ENCODE data around the gene EFHC1. TPM values are rescaled to one million over a fixed set of nuclear protein-coding genes. Genes with fewer than 3 reads are reported as not detected.

The EFHC1 gene
- polyA plus RNA-seq, 1 donor (not counting 4 experiments of a cell fraction or from before 2014, with no cell fraction given) = 20.5 TPM

DNA sequence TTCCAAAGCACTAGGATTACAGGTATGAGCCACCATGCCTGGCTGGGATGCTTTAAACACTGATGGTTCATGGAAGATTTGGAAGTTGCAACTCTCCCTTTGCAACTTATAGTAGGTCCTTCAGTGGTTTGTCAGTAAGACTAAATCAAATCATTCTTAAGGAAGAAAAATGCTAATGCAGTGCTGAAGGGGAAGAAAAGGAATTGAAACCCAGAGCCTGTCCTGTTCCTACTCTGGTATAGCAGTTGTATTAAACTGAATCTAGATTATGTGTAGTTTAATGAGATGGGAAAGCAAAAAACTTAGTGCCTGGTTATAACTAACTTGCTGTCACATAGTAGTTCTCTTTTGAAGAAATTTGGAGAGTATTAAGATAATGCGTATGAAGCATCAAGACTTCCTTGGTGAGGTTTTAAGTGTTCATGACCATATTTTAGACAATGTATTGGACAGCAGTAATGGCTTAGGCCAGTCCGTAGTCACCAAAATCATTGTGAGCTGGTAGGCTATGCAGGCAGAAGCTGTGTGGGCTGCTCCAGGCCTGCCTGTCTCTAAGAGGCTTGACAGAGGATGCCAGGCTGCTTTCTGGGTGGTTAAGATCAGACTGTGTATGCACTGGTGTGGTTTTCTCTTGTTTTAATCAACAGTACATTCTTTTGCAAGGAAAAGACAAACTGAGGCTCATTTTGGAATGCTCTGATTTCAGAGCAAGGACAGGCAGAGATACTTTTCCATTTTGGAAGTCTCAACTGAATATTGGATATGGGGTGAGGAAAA, 44.2 kb upstream of the EFHC1 start:
- no peak overlapping the region for H2AFZ ChIP-seq (ENCODE audit: control insufficient read depth, low read length)
- H3K4me3 ChIP-seq (ENCODE audit: control insufficient read depth in 2 of 3, extremely low read depth in 1 of 3, insufficient read depth in 2 of 3, low read depth in 1 of 3, low read length in 3 of 3) = no peak overlapping the region
- no peaks in the 10 kb centered on the region for H3K36me3 ChIP-seq (ENCODE audit: control insufficient read depth in 2 of 2, extremely low read depth in 1 of 2, insufficient read depth in 2 of 2, low read length in 2 of 2)
- H3K79me2 ChIP-seq (ENCODE audit: control insufficient read depth, insufficient read depth, low read length) = no peaks in the 10 kb centered on the region
- H3K4me2 ChIP-seq (ENCODE audit: control insufficient read depth, extremely low read depth, insufficient read depth, low read depth, low read length) = no peak overlapping the region
- H3K9me1 ChIP-seq (ENCODE audit: control insufficient read depth, extremely low read depth, insufficient read depth, low read length) = no peaks in the 10 kb centered on the region
- no peak for DNase-seq (ENCODE audit: low read depth, low spot score)
- no peaks in the 10 kb centered on the region for H3K27me3 ChIP-seq (ENCODE audit: control insufficient read depth, extremely low read depth, insufficient read depth, low read length)
- H3K9me3 ChIP-seq (ENCODE audit: control insufficient read depth, low read depth, low read length) = no peaks in the 10 kb centered on the region
- TF ChIP-seq EZH2 (IDR thresholded peaks at IDR 0.05; ENCODE audit: low read length) = no peak
- TF ChIP-seq, protein P1, sequence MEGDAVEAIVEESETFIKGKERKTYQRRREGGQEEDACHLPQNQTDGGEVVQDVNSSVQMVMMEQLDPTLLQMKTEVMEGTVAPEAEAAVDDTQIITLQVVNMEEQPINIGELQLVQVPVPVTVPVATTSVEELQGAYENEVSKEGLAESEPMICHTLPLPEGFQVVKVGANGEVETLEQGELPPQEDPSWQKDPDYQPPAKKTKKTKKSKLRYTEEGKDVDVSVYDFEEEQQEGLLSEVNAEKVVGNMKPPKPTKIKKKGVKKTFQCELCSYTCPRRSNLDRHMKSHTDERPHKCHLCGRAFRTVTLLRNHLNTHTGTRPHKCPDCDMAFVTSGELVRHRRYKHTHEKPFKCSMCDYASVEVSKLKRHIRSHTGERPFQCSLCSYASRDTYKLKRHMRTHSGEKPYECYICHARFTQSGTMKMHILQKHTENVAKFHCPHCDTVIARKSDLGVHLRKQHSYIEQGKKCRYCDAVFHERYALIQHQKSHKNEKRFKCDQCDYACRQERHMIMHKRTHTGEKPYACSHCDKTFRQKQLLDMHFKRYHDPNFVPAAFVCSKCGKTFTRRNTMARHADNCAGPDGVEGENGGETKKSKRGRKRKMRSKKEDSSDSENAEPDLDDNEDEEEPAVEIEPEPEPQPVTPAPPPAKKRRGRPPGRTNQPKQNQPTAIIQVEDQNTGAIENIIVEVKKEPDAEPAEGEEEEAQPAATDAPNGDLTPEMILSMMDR (optimal IDR thresholded peaks at IDR 0.05 in 1 of 3, IDR thresholded peaks at IDR 0.05 in 1 of 3, conservative IDR thresholded peaks at IDR 0.05 in 1 of 3; ENCODE audit: extremely low read depth in 1 of 3, insufficient read depth in 2 of 3, low read length in 3 of 3) = no peak
- no peaks in the 10 kb centered on the region for H4K20me1 ChIP-seq (ENCODE audit: control insufficient read depth, extremely low read depth, insufficient read depth, low read length)
- FAIRE-seq = no peak
- H3K4me1 ChIP-seq (ENCODE audit: control insufficient read depth, extremely low read depth, insufficient read depth, low read length) = no peaks in the 10 kb centered on the region
- H3K27ac ChIP-seq (ENCODE audit: control insufficient read depth, insufficient read depth, low read length) = no peak overlapping the region
- dilution Hi-C loops (cut with MboI; ENCODE audit: extremely low pct_ligation_motif_present, low sequenced_read_pairs) = no loop called here
- no peak overlapping the region for H3K9ac ChIP-seq (ENCODE audit: control insufficient read depth, extremely low read depth, insufficient read depth, low read length)

GRCh38 chr6:52376763-52377162, 43.4 kb upstream of the EFHC1 start:
- DNase-seq (ENCODE audit: low read depth, low spot score) (no peak), FAIRE-seq (no peak)
- dilution Hi-C loops (cut with MboI; ENCODE audit: extremely low pct_ligation_motif_present, low sequenced_read_pairs) = no loop called here
- H3K79me2 ChIP-seq (ENCODE audit: control insufficient read depth, insufficient read depth, low read length) = no peaks in the 10 kb centered on the region
- no peaks in the 10 kb centered on the region for H3K4me1 ChIP-seq (ENCODE audit: control insufficient read depth, extremely low read depth, insufficient read depth, low read length)
- TF ChIP-seq EZH2 (IDR thresholded peaks at IDR 0.05; ENCODE audit: low read length) = no peak
- TF ChIP-seq, protein P1 (optimal IDR thresholded peaks at IDR 0.05 in 1 of 3, IDR thresholded peaks at IDR 0.05 in 1 of 3, conservative IDR thresholded peaks at IDR 0.05 in 1 of 3; ENCODE audit: extremely low read depth in 1 of 3, insufficient read depth in 2 of 3, low read length in 3 of 3) = no peak
- no peak overlapping the region for H3K9ac ChIP-seq (ENCODE audit: control insufficient read depth, extremely low read depth, insufficient read depth, low read length)
- H3K27me3 ChIP-seq (ENCODE audit: control insufficient read depth, extremely low read depth, insufficient read depth, low read length) = no peaks in the 10 kb centered on the region
- H3K4me3 ChIP-seq (ENCODE audit: control insufficient read depth in 2 of 3, extremely low read depth in 1 of 3, insufficient read depth in 2 of 3, low read depth in 1 of 3, low read length in 3 of 3) = no peak overlapping the region
- no peak overlapping the region for H3K4me2 ChIP-seq (ENCODE audit: control insufficient read depth, extremely low read depth, insufficient read depth, low read depth, low read length)
- H3K36me3 ChIP-seq (ENCODE audit: control insufficient read depth in 2 of 2, extremely low read depth in 1 of 2, insufficient read depth in 2 of 2, low read length in 2 of 2) = no peaks in the 10 kb centered on the region
- no peaks in the 10 kb centered on the region for H4K20me1 ChIP-seq (ENCODE audit: control insufficient read depth, extremely low read depth, insufficient read depth, low read length)
- no peaks in the 10 kb centered on the region for H3K9me1 ChIP-seq (ENCODE audit: control insufficient read depth, extremely low read depth, insufficient read depth, low read length)
- no peaks in the 10 kb centered on the region for H3K9me3 ChIP-seq (ENCODE audit: control insufficient read depth, low read depth, low read length)
- H2AFZ ChIP-seq (ENCODE audit: control insufficient read depth, low read length) = no peak overlapping the region
- H3K27ac ChIP-seq (ENCODE audit: control insufficient read depth, insufficient read depth, low read length) = no peak overlapping the region

Data from keratinocyte (primary cell).